HG03025 (cell line): Measurements from ENCODE around the gene IFT57.
A peak's percentile ranks its signal among the peaks of the same experiment; 100 is the strongest.
"Not testable (repeated sequence)": the region's sequence is repeated elsewhere in the genome, so short reads cannot be mapped to it uniquely, and the experiment has no call there.

ENCODE experiments used
- ATAC-seq: cut with Tn5 transposase; IDR thresholded peaks from one replicate; pipeline ENCODE4 v1.9.1; 2021; ENCODE audit warnings: mild to moderate bottlenecking, moderate library complexity; ENCODE audit not compliant: unreplicated experiment, low FRiP score

IFT57 gene

GRCh38 chr3:108164391-108164790 is 57.8 kb downstream of the IFT57 start:
- ATAC-seq, result no peak

GRCh38 chr3:108159865-108160264 is 62.4 kb downstream of the IFT57 start:
- no peak for ATAC-seq

- ATAC-seq, result no peak
Measured at GRCh38 chr3:108159105-108159504, 63.1 kb downstream of the IFT57 start.

- ATAC-seq, result no peak
Measured at GRCh38 chr3:108158251-108158650, 64.0 kb downstream of the IFT57 start.

GRCh38 chr3:108157273-108157672 is 65.0 kb downstream of the IFT57 start:
- ATAC-seq, result no peak

GRCh38 chr3:108156312-108156853 is 65.8 kb downstream of the IFT57 start:
- no peak for ATAC-seq

- ATAC-seq, result not testable (repeated sequence)
Measured at GRCh38 chr3:108155642-108156041, 66.6 kb downstream of the IFT57 start.

- ATAC-seq, result no peak
Measured at GRCh38 chr3:108153451-108153981, 68.7 kb downstream of the IFT57 start.

- no peak for ATAC-seq
Measured at GRCh38 chr3:108152274-108152673, 70.0 kb downstream of the IFT57 start.

- ATAC-seq, result no peak
Measured at GRCh38 chr3:108150200-108150599, 72.0 kb downstream of the IFT57 start.

- ATAC-seq, result no peak
Measured at GRCh38 chr3:108146139-108146538, 76.1 kb downstream of the IFT57 start.

- ATAC-seq, result no peak
Measured at GRCh38 chr3:108145578-108145977, 76.6 kb downstream of the IFT57 start.

GRCh38 chr3:108137460-108137814 is 84.8 kb downstream of the IFT57 start:
- no peak for ATAC-seq

- ATAC-seq, result no peak
Measured at GRCh38 chr3:108136561-108137459, 85.4 kb downstream of the IFT57 start.

GRCh38 chr3:108134555-108134880 is 87.7 kb downstream of the IFT57 start:
- peak; percentile 33 for ATAC-seq

- peak; percentile 28 for ATAC-seq
Measured at GRCh38 chr3:108133858-108134554, 88.2 kb downstream of the IFT57 start.

- ATAC-seq, result no peak
Measured at GRCh38 chr3:108133048-108133369, 89.2 kb downstream of the IFT57 start.

GRCh38 chr3:108131475-108132134 is 90.6 kb downstream of the IFT57 start:
- no peak for ATAC-seq

- ATAC-seq, result no peak
Measured at GRCh38 chr3:108130701-108131474, 91.3 kb downstream of the IFT57 start.

- ATAC-seq, result no peak
Measured at GRCh38 chr3:108130236-108130635, 92.0 kb downstream of the IFT57 start.
